ENCODE results near the gene LYSMD2.

Gene LYSMD2

DNA sequence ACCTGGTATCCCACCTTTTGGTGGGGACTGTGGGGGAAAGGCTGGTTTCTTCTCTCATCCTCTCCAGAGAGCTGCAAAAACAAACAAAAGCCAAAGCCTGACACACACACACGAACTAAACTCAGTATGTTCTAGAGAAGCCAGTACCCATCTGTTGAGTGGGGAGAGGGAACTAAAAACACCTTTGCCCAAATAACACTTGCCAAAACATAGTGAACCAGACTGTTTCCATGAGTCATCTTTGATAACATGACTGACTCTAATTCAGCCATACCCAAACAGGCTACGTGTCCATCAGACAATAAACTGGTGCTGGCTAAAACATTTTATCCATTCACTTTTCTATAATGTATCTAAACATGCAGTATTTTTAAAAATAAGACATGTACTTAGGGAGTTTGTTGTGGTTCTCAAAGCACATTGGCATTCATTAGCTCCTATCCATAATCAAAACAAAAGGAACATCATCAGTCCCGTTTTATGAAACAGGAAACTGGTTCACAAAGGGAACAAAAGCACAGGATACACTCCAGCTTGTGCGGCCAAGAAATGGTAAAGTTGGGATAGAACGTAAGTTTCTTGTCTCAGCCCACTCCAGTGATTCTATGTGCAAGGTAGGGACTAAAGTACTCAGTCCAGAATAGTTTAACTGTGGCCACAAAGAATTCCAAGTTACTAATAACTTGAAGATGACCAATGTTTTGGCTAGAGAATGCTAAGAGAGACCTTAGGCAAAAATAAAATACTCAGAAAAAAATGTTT is 16.1 kb downstream of the LYSMD2 start:
- DNase-seq = peak in 1 of 58 donors; percentile 2

GRCh38 chr15:51720201-51720995 is 17.1 kb downstream of the LYSMD2 start:
- no peak for DNase-seq

DNA sequence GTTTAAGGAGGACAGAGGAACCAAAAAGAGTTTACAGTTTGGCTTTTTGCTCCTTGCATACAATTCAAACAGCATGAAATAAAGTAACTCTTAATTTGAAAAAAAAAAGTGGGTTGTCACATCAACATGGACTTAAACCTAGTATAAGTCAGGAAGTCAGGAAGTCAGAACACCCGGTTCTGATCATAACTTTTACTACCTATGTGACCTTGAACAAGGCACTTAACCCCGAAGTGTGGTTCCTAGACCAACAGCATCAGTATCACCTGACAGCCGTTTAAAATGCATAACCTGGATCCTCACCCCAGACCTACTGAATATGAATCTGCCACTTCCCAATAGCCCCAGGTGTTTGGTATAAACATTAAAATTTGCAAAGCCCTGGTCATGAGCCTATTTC is 18.7 kb downstream of the LYSMD2 start:
- DNase-seq = no peak

GRCh38 chr15:51718219-51718618 is 19.2 kb downstream of the LYSMD2 start:
- no peak for DNase-seq

GRCh38 chr15:51714911-51715310 is 22.5 kb downstream of the LYSMD2 start:
- DNase-seq = no peak

- no peak for DNase-seq
Measured at GRCh38 chr15:51714162-51714561, 23.3 kb downstream of the LYSMD2 start.

DNA sequence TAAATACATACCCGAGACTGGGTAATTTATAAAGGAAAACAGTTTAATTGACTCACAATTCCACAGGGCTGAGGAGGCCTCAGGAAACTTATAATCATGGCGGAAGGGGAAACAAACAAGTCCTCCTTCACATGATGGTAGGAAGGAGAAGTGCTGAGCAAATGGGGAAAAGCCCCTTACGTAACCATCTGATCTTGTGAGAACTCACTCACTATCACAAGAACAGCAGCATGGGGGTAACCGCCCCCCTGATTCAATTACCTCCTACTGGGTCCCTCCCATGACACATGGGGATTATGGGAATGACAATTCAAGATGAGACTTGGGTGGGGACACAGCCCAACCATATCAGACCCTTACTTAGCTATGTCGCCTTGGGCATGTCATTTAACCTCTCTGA is 28.4 kb downstream of the LYSMD2 start:
- no peak for DNase-seq

GRCh38 chr15:51708013-51708412 is 29.4 kb downstream of the LYSMD2 start:
- peak in 2 of 58 donors; percentile 13 to 34 for DNase-seq

GRCh38 chr15:51706926-51707608 is 30.4 kb downstream of the LYSMD2 start:
- no peak for DNase-seq

DNA sequence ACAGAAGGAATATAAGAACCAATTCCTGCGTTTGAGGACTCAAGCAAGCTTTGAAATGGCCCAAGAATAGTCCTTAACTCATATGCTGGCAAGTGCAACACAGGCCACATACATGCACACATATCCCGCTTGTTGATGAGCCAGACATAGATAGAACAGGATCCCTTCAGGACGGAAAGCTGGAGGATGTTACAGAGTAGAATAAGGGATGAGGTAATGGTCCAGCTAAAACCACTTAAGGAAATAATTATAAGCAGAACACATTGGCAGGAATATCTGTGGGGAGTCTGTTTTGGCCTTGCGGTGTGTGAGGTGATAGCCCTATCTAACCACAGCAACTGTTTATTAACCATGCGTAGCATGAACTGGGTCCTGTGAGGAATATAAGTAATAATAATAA is 31.2 kb downstream of the LYSMD2 start:
- no peak for DNase-seq

- DNase-seq = no peak
Measured at GRCh38 chr15:51702710-51703109, 34.7 kb downstream of the LYSMD2 start.

- no peak for DNase-seq
Measured at GRCh38 chr15:51699373-51699772, 38.1 kb downstream of the LYSMD2 start.

- no peak for DNase-seq
Measured at GRCh38 chr15:51697163-51697562, 40.3 kb downstream of the LYSMD2 start.

DNA sequence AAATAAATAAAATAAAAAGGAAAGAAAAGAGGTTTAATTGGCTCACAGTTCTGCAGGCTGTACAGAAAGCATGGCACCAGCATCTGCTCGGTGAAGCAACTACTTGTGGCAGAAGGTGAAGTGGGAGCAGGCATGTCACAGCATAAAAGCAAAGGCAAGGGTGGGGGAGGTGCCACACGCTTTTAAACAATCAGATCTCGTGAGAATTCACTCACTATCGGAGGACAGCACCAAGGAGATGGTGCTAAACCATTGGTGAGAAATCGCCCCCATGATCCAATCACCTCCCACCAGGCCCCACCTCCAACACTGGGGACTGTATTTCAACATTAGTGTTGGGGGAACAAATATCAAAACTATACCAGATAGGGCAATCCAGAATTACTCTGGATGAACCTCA is 40.9 kb downstream of the LYSMD2 start:
- DNase-seq = no peak

DNA sequence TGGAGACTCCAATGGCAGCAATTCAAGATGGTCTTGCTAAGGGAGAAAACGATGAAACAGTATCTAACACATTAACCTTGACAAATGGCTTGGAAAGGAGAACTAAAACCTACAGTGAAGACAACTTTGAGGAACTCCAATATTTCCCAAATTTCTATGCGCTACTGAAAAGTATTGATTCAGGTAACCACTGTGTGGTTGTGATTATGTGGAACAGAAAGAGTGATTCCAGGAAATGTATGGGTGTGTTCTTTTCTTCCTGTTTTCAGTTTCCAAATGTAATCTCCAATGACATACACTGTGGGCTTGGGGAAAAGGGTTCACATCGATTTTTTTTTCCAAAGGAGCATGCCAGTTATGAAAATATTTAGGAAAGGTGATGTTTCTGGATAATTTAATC is 45.3 kb downstream of the LYSMD2 start:
- DNase-seq = no peak

DNA sequence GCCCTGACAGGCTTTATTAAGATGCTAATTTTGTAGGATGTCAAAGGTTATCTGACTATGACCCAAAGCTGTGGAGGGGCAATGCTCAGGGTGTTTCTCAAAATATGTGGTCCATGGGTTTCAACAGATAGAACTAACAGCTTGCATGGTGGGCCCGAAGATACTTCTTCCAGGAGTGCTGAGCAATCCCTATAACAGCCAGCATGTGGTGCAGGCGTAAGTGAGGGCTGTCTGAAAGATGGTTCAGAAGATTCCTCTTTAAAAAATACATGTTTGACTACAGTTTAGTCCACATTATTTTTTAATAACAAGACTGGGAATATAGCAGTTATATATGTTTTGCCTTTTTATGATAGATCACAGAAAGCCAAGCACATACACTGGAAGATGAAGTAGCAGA is 48.6 kb downstream of the LYSMD2 start:
- DNase-seq = no peak

- no peak for DNase-seq
Measured at GRCh38 chr15:51687565-51687964, 49.9 kb downstream of the LYSMD2 start.

DNA sequence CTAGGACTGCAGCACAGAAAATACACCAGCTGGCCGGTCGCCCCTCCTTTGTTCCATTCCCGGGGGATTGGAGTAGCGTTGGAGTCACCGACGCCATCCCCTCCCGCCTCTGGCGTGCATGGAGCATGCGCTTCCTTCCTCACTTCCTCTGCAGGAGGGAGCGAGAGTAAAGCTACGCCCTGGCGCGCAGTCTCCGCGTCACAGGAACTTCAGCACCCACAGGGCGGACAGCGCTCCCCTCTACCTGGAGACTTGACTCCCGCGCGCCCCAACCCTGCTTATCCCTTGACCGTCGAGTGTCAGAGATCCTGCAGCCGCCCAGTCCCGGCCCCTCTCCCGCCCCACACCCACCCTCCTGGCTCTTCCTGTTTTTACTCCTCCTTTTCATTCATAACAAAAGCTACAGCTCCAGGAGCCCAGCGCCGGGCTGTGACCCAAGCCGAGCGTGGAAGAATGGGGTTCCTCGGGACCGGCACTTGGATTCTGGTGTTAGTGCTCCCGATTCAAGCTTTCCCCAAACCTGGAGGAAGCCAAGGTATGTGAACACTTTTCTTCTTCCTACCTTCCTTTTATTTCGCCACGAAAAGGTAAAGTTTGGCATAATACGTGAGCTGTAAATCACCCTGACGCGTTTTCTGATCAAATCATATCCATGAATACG is 56.0 kb downstream of the LYSMD2 start, which contains the start of gene SCG3:
Gene SCG3, plus strand, starts transcription at position 201 of the 661 bp plus-strand sequence. Its CDS starts 253 bp downstream, at position 454.
- peak; percentile 40 to 93 (median 81) for DNase-seq

DNA sequence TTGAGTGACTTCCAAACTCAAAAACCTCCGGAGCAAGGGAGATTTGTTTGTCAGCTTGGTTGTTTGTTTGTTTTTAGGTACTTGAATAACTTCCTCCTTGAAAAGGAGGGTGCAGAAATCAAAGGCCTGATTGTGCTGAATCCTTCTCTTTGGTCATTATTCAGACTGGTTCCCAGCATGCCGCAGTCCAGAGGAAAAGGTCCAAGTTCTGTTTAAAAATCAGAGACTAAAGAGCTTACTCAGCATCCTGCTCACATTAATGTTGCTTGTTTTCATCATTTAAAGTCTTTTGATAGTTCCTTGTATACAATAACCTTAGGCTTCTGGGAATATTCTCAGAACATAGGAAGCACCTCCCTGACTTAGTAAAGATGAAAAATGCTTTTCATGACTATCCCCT is 57.1 kb downstream of the LYSMD2 start:
- DNase-seq = peak in 16 of 58 donors; percentile 3 to 69 (median 24)

GRCh38 chr15:51678096-51678495 is 59.4 kb downstream of the LYSMD2 start:
- no peak for DNase-seq

DNA sequence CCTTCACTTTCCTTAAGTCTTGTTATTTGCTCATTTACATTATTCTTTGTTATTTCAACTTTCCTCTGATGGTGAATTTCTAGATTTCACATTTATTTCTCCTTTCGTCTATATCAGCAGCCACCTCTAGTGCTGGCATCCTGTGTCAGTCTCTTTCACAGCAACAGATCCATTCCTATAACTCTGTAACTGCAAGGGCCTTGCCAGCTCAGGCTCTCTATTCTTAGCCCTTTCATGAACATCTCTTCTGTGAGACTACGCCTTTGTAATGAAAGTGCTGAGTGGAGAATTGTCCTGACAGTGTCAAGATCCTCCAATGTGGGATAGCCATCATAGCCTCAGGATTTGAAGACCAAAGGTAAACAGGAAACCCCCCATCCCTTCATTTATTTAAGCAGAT is 60.0 kb downstream of the LYSMD2 start:
- peak in 11 of 58 donors; percentile 4 to 60 (median 21) for DNase-seq
